ENCODE data around the gene ACTN4.
"Not testable (repeated sequence)": the region's sequence is repeated elsewhere in the genome, so short reads cannot be mapped to it uniquely, and the experiment has no call there.

Gene ACTN4

GRCh38 chr19:38647368-38647965 lies at the start of gene ACTN4:
Gene ACTN4, plus strand, starts transcription at chr19:38647649. Its CDS starts 97 bp downstream, at chr19:38647746.
- peak; percentile 92 for DNase-seq

GRCh38 chr19:38599722-38600121 lies 47.7 kb upstream of the ACTN4 start:
- no peak for DNase-seq

GRCh38 chr19:38602856-38603255 lies 44.6 kb upstream of the ACTN4 start:
- DNase-seq, result not testable (repeated sequence)

- DNase-seq, result no peak
These were observed 41.3 kb upstream of the ACTN4 start for GRCh38 chr19:38606131-38606530.

GRCh38 chr19:38614289-38614688 lies 33.2 kb upstream of the ACTN4 start:
- no peak for DNase-seq

- no peak for DNase-seq
These were observed 32.4 kb upstream of the ACTN4 start for GRCh38 chr19:38615007-38615581.

GRCh38 chr19:38616265-38616664 lies 31.2 kb upstream of the ACTN4 start:
- no peak for DNase-seq

- no peak for DNase-seq
These were observed 30.1 kb upstream of the ACTN4 start for GRCh38 chr19:38617283-38617763.

GRCh38 chr19:38617764-38618589 lies 29.5 kb upstream of the ACTN4 start, which contains the start of gene MAP4K1:
Gene MAP4K1, minus strand, starts transcription at chr19:38617953. Its CDS starts 58 bp downstream, at chr19:38617895.
- DNase-seq, result peak; percentile 85

GRCh38 chr19:38618590-38619360 lies 28.7 kb upstream of the ACTN4 start, which contains the start of gene EIF3K:
Gene EIF3K, plus strand, starts transcription at chr19:38619188. Its CDS starts 81 bp downstream, at chr19:38619269.
- DNase-seq, result peak; percentile 96

- no peak for DNase-seq
These were observed 27.9 kb upstream of the ACTN4 start for GRCh38 chr19:38619361-38620174.

GRCh38 chr19:38624822-38625221 lies 22.6 kb upstream of the ACTN4 start:
- DNase-seq, result no peak

GRCh38 chr19:38626401-38626800 lies 21.0 kb upstream of the ACTN4 start:
- no peak for DNase-seq

GRCh38 chr19:38629568-38629967 lies 17.9 kb upstream of the ACTN4 start:
- no peak for DNase-seq

GRCh38 chr19:38631301-38631700 lies 16.1 kb upstream of the ACTN4 start:
- not testable (repeated sequence) for DNase-seq

GRCh38 chr19:38631811-38632475 lies 15.5 kb upstream of the ACTN4 start:
- not testable (repeated sequence) for DNase-seq

- DNase-seq, result no peak
These were observed 14.8 kb upstream of the ACTN4 start for GRCh38 chr19:38632476-38633213.

- peak; percentile 21 for DNase-seq
These were observed 12.5 kb upstream of the ACTN4 start for GRCh38 chr19:38634757-38635482.

GRCh38 chr19:38635483-38636399 lies 11.7 kb upstream of the ACTN4 start:
- no peak for DNase-seq
